ENCODE results near the gene PPP1R12B.
"Not testable (repeated sequence)": the region's sequence is repeated elsewhere in the genome, so short reads cannot be mapped to it uniquely, and the experiment has no call there.

Gene PPP1R12B

DNA sequence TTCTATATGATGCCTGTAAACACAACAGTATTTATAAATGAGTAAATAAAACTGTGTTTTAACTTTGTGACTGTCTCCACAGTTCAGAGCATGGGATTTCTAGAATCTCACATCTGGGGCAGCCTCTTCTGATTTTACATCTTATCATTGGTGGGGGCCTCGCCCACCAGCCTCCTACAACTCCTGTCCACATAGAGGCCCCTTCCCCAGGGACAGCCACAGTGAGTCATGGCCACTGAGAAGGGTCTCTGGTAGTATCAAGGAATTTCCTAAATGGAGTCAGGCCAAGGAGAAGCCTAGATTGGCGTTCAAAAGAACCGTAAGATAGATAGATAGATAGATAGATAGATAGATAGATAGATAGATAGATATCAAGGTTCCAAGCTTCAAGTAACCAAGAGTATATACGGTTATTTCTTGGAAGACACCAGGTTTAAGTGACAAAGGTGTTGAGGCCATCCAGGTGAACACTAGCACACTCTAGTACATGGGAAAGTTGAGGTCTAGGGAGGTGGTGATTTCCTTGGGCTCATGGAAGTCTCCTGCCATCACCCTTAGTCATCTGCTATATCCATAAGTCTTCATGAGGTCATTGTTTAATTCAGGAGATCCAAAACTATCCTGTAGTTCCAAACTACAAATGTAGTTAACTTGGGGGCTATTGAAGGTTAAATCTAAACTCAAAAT is 240.1 kb downstream of the PPP1R12B start:
- DNase-seq = no peak

DNA sequence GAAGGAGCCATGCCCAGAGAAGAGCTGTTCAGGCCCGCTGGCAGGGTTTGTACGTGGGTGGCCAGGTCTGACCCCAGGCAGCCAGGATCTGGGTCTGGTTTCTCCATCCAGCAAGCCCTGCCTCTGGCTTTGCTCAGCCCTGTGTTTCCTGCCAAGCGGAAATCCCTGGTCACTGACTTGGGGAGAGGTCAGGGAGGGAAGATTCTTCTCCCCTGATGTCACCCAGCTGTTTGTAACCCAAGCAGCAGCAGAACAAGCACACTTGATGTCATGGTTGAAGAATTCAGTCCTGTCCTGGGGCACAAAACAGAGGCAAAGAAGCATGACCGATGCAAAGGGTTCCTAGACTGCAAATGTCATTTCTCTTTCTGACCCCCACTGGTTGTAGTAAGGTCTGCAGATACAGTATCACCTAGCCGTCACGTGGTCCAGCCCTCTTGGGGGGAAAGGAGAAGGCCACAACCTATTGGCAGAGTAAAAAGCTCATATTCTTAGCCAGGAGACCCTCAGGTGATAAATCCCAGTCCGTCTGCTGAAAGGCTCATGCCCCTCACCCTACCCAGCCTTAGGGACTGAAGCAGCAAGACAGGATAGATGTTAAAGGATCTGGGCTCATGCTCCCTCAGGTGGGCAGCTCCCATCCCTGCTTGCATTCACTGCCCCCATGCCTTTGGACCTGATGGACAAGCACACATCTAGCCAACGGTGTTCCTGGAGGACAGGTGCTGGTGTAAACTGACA is 240.9 kb downstream of the PPP1R12B start:
- no peak for DNase-seq

DNA sequence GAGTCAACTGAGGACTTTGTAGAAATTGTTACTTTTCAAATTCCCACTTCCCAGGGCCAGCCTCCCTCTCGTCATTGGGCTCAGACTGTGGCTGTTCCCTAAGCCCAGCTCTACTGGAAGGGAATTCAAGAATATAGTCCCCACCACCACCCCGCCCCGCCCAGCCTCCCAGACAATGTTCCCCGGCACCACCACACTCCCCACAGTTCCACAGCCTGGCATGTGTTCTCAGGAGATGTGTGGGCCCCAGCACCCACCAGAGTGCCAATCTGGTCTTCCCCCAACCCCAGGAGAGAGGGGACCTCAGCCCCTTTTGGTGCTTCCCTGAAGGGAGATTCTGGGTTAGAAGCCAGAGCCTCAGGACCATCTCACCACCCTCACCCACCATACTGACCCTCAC is 241.6 kb downstream of the PPP1R12B start:
- DNase-seq = no peak

DNA sequence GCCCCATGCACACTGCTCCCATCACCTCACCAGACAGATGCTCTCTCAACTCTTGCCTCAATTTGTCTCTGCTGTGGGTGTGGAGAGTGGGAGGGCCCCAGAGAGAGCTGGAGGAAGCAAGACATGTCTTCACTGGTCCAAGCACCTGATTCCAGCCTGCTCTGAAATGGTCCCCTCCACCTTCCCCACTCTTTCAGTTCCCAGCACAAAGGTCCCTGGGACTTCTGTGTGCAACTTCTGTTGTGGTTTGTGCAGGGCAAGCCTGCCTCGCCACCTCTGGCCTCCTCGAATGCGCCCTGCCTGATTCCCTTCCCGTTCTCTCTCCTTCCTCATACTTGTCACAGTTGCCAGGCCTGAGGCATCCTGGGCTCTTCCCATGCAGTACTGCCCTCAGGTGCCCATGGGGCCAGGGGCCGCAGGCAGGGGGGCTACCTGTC is 242.5 kb downstream of the PPP1R12B start:
- DNase-seq = no peak

DNA sequence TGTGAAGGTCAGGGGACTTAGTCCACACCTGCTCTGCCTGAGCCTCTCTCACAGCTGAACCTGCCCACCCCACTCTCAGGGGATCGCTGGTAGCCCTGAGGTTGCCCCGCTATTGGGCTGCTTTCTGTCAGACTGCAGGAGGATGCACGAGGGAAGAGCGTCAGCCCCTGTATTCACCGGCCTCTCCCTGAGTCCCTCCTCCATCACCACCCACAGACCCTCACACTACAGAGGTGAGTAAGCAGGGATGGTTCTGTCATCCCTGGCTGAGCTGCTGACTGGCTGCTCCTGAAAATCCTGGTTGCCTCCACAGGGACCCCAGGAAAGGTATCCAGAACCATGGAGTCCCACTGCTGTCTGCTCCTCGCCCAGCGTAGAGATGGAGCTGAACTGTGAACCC is 243.0 kb downstream of the PPP1R12B start:
- DNase-seq = no peak

DNA sequence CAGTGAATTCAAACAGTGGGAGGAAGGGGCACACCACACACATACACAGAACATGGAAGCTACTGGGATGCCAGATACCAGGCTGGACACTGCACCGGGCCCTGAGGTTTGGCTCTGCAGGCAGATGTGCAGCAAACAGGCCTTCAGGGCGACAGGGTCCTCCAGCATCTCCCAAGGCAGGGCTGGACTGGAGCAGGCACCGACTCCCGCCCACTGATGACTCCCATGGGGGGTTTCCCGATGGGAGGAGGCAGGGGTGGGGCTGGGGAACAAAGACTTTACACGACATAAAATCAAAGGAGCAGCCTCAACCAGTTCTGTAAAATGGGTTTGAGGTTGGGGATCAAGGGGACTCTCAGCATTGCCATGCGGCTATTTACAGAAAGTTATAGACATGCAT is 243.6 kb downstream of the PPP1R12B start:
- DNase-seq = no peak

DNA sequence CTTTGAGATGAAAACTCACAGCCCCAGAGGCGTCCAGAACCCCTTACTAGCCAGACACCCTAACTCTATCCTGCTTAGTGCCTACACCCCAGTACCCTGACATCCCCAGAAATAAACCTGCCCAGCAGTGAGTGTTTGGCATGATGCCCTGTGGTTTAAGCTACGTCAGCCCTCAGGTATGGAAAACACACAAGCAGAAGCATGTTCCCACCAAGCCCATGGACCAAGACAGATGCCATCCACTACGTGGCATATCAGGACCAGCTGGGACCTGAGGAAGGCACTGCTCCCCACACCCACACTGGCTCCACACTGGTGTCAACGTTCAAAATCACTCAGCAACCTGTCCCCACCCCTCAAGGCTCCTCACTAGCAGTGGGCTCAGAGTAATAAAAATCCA is 245.3 kb downstream of the PPP1R12B start:
- DNase-seq = no peak

DNA sequence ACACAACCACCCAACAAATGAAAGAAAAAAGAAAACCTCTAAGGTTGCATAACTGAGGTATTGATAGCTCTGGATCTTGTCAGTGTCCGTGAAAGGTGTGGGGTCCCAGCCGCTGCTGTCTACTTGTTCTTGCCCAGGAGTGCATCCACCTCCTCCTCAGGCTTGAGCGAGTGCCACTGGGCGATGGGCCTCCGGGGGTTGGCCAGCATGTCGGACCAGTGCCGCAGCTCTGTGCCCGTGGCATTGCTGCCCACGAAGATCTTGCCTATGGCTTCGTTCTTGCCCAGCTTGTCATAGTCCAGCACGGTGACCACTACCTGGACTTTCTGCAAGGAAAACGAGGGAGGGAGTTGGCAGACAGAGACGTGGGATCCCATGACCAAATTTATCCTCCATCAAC is 248.1 kb downstream of the PPP1R12B start:
- DNase-seq = no peak

DNA sequence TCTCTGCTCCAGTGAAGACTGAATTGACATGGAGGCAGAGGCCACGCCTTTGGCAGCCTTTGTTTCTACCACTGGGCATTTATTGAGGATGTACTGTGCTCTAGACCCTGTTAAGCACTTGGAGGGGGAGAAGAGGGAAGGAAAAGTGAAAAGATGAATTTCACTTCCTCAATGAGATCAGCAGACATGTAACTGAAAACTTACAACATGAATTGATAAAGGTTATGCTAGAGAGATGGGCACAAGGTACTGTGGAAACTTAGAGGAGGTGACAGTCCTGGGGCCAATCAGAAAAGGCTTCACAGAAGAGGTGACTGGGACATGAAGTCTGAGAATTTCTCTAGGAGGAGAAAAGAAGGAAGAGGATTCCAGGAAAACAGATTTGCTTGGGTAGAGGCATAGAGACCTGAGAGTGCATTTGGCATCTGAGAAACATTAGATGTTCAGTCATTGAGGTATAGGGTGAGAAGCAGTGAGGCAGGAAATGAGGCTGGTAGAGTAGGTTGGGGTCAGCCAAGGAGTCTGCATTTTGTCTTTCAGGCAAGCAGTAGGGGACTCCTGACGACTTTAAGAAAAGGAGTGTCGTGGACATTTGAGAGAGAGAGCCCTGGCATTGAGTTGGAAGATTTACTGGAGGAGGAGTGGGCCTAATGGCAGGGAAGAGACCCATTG is 248.7 kb downstream of the PPP1R12B start:
- no peak for DNase-seq

DNA sequence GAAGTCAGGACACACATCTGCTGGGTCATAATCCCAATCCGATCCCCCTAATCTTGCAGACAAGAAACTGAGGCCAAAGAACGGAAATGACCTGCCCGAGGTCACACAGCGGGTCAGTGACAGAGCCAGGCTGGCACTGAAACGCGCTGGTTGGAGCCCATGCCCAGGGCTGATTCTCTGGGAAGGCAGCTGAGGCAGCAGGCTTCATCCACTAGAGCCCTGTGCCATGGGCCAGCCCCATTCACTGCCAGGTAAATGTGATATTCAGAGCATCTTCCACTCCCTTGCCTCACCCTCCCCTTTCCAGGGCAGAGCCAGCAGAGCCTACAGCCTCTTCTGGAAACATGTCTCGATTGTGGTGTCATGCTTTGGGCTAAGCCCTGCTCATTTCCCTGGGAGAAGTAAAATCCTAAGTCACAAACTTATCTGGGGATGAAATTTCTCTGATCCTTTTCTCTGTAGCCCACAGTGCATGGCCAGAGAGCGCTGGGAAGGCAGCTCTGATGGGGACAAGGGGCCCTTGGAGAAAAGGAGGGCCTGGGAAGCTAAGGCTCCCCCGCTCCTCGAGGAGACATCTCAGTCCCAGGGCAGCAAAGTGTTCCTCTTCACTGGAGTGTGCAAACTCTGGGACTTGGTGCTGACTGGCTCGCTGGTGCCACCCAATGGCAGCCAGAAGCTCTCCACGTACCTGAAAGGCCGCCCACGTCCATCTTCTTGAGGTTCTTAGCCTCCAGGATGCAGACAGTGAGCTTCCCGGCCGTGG is 251.4 kb downstream of the PPP1R12B start:
- no peak for DNase-seq

DNA sequence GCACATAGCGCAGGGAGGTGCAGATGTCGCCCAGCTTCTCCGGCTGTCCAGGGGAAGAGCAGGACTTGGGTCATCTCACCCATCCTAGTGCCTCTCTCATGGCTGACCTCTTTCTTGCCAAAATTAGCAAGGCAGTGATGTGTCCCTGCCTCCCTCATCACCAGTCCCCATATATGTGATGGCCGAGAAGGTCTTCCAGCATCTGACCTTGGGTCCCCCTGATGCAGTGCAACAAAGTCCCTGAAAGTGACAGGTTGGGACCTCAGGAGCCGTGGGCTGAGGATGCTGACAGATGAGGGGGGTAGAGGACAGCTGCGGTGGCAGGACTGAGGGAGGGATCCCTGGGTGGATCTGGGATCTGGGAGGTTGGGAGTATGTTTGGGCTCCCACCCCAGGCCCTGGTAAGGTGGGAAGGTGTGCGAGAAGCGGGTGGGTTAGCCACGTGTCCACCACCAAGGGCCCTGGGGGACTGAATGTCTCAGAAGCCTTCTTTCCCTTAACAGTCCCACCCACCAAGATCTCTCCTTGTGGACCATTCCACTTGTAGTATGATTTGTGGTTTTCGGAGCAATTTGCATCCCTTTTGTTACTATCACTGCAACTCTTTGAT is 252.0 kb downstream of the PPP1R12B start:
- DNase-seq = no peak

DNA sequence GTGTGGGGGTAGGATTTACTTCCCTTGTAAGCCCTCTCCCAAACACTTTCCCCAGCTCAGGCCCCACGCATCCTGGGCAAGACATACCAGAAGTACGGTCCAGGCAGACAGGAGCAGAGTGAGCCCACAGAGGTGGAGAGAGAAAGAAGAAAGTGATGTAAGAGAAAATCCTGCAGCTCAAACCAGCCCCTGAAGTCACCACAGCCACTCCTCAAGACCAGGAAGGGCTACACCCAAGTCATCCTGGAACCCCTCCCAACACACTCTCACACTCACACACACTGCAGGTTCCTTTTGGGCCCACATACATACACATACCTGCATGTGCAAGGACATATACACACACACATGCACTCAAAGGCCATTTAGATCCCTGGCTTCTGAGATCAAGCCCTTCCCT is 254.9 kb downstream of the PPP1R12B start:
- no peak for DNase-seq

DNA sequence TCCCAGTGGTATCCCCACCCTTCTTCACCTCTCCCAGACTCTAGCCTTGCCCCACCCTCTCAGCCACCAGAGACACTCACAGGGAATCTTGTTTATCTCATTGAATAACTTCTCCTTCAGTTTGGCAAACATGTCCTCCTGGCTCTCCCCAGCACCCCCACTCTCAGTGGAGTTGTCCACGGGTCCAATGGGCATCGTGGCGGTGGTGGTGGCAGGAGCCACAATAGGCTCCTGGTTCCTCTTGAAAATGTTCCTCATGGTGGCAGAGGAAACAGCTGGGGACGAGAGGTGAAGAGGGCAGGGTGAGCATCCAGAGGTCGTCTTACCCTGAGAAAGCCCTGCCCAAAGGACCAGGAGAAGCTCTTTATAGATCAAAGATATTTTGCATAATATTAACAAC is 257.0 kb downstream of the PPP1R12B start:
- DNase-seq = no peak

DNA sequence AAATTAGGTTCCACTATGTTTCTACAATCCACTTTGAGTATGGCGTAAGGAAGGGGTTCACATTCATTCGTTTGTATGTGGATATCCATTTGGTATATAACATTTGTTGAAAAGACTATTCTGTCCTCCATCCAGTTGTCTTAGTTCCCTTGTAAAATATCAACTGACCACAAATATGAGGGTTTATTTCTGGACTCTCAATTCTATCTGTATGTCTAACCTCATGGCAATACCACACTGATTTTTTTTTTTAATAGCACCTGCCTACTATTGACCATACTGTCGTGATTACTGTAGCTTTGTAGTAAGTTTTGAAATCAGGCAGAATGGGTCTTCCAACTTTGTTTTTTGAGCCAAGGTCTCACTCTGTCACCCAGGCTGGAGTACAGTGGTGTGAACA is 263.5 kb downstream of the PPP1R12B start:
- DNase-seq = not testable (repeated sequence)

DNA sequence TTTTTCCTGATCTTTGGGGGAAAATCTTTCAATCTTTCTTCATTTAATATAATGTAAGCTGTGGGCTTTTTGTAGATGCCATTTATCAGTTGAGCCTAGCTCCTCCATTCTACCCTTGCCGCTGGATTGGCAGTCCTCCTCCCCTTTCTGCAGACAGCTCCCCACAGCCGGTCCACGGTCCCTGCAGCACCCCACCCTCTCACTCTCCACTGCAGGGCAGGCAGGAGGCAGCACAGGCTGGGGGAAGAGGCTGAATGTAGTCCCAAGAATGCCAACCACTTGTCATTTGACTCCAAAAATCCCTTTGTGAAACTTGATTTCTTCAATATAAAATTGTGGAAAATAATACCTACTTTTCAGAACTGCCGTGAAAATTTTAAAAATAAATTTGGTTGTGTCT is 265.1 kb downstream of the PPP1R12B start:
- DNase-seq = no peak

DNA sequence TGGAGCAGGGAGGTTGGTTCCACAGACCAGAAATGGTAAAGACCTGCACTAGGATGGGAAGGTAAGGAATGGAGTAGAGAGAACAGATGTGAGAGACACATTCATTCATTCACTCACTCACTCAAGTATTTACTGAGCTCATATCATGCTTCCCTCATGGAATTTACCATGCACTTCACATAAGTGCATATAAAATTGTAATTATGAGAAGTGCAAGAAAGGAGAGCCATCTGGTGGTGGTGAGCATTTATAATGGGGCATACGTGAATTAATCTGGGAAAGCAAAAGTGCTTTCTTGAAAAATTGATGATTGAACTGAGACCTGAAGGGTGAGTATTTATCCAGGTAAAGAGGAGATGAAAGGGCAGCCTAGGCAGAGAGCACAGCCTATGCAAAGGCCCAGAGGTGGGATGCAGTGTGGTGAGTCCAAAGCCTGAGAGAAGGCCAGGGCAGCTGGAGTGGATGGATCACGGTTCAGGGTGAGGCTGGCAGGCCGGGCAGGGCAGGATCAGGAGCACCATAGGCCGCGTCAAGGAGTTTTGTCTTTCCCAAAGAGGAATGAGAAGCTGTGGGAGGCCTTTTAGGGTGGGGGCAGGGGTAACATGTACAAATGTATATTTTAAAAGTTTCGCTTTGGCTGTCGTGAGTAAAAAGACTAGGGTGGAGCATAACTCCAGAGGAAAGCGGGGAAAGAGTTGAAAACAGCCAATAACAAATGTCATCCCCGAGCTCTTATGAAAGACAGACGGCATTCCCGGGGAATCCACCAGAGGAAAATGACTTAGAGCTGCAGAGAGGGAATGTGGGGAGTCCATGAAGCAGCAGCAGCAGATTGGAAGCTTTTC is 266.1 kb downstream of the PPP1R12B start:
- DNase-seq = not testable (repeated sequence)

DNA sequence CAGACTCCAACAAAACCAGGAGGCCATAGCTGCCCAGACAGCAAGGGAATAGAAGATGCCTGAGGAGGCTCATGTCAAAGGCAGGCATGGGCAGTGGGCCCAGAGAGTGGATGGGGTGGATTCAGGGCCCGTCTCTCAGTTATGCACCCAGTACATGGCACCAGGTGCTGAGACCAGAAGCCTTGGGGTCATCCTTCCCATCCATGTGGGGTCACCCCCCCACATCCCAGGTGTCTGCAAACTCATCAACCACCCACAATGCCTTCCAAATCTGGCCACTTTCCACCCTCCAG is 266.7 kb downstream of the PPP1R12B start:
- DNase-seq = not testable (repeated sequence)

DNA sequence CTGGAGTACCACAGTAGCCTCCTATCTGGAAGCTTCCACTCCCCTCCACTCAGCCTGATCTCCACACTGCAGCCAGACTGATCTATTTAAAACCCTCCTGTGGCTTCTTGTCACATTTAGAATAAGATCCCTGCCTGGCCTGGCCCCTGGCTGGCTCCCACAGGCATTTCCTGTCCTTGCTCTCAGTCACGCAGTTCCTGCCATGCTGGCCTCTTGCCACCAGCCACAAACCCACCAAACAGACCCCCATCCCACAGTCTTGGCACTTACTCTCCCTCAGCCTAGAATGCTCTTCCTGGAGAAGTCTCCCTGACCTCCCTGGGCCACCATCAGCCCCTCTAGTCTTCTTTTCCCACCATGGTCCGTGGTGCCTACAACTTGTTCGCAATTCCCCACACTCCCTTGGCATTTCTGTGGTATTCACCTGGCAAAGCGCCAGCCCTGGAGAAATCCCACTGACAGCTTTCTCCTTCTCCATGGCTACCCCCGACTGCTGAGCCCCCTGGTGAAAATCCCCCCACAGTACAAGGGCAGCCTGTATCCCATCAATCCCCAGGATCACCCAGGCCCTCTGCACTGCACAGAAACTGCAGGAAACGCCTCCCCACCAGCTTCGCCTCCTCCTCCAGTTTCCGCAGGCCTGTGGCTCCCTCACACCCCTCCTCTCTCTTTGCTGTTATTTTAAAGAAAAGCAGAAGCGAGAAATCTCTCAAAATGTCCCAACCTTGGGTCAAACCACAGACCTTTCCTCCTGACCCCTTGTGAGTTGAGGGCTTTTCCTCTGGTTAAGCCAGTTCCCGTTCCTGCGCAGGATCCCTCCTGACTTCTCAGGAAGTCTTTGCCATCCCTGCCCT is 267.2 kb downstream of the PPP1R12B start:
- DNase-seq = no peak

DNA sequence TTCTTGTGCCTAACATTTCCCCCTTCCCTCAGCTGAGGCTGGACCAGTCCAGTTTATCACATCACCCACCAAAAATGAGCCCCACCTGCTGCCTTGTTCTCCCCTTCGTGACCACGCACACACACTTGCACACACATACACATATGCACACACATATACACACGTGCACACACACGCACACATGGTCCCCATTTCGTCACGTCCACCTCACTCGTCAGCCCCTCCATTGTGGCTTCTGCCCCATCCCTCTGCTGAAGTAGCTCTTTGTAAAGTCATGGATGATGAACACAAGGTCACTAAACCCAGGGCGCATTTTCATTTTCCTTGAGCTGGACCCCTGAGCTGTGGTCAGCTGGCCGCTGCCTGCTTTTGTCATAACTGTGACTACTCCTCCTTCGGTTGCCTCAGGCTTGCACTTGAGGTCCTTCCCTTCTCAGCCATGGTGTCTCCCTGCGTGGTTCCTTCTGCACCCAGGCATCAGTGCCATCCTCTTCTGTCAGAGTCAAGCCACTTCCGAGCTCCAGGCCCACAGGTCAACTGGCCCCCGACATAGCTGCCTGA is 267.9 kb downstream of the PPP1R12B start:
- DNase-seq = no peak

DNA sequence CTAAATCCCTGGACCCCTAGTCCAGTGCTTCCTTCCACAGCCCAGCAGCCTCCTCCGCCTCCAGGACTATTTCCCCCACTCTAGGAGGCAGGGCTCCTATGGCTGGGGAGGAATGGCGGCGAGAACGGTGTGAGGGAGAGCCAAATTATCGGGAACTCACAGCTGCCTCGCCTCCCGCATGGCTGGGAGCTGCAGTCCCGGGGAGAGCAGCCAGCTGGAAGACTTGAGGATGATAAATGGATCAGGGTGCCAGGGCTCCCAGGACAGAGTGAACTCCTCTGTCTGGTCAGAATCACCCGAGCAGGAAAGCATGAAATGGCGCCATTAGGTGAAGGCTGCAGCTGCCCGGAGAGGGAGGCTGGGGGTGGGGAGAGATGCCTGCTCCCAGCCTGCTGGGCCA is 270.5 kb downstream of the PPP1R12B start:
- not testable (repeated sequence) for DNase-seq

DNA sequence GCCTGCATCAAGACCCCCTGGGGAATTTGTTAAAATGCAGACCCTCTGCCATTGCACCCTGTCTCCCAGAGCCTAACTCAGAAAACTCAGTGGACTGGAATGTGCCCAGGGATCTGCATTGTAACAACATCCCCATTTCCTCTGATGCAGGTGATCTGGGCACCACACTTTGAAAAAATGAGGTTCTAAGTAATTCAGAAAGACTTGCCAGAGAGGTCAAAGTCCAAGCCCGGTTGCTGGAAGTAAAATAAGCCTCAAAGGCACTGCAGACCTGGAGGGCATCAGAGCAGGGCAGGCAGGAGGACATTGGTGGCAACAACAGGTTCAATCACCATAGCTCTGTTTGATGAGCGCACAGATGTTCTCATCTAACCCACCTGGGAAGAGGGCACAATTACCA is 271.0 kb downstream of the PPP1R12B start:
- no peak for DNase-seq

Measured in COR-L47 (cell line).